Measurements from ENCODE around the gene RHBDL2. TPM values are rescaled to one million over a fixed set of nuclear protein-coding genes. Genes with fewer than 3 reads are reported as not detected.
"Not testable (repeated sequence)": the region's sequence is repeated elsewhere in the genome, so short reads cannot be mapped to it uniquely, and the experiment has no call there.

RHBDL2 gene
- total and polyA plus RNA-seq, 2 of the 13 experiments (the other 11 are each of a cell fraction or from before 2014, with no cell fraction given), result 3.3 to 5.4 TPM

DNA sequence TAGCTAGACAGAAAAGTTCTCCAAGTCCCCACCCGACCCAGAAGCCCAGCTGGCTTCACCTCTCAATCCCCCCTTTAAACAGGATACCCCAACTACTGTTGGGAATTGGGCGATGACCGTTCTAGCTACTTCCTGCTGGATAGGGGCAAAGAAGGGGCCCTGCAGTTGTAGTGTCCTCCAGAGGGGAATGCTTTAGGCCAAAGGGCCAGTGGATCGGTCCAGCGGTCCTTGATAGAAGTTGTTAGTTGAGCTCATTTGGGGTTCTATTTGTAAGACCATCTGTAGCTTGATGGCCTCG, 36.6 kb upstream of the RHBDL2 start:
- TF ChIP-seq, protein P1, sequence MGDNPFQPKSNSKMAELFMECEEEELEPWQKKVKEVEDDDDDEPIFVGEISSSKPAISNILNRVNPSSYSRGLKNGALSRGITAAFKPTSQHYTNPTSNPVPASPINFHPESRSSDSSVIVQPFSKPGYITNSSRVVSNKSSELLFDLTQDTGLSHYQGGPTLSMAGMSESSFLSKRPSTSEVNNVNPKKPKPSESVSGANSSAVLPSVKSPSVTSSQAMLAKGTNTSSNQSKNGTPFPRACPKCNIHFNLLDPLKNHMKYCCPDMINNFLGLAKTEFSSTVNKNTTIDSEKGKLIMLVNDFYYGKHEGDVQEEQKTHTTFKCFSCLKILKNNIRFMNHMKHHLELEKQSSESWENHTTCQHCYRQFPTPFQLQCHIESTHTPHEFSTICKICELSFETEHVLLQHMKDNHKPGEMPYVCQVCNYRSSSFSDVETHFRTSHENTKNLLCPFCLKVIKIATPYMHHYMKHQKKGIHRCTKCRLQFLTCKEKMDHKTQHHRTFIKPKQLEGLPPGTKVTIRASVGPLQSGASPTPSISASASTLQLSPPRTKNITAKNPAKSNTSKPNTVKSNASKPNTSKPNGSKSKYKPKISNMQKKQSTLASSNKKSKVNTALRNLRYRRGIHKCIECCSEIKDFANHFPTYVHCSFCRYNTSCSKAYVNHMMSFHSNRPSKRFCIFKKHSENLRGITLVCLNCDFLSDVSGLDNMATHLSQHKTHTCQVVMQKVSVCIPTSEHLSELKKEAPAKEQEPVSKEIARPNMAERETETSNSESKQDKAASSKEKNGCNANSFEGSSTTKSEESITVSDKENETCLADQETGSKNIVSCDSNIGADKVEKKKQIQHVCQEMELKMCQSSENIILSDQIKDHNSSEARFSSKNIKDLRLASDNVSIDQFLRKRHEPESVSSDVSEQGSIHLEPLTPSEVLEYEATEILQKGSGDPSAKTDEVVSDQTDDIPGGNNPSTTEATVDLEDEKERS (CRISPR knock-in tag; IDR thresholded peaks at IDR 0.05), result peak; percentile 63; the same call in 1 of the 2 replicates
- peak; percentile 39 for TF ChIP-seq CBX1 (IDR thresholded peaks at IDR 0.05; ENCODE audit: low read depth)
- in situ Hi-C loops (cut with HindIII; ENCODE audit: extremely low pct_ligation_motif_present, low pct_unique_long_range_greater_than_20kb); H3K4me1 ChIP-seq (ENCODE audit: insufficient read depth, low read length); H2AFZ ChIP-seq (ENCODE audit: low read length); H3K79me2 ChIP-seq (ENCODE audit: insufficient read depth, low read length); H3K9ac ChIP-seq (ENCODE audit: insufficient read depth, low read depth, low read length); H3K27ac ChIP-seq (ENCODE audit: extremely low read length, insufficient read depth, low read length); BruUV-seq (replicated peaks); POLR2A ChIA-PET; H3K4me3 ChIP-seq (replicated peaks in 1 of 3; ENCODE audit: insufficient read depth in 1 of 3, low read depth in 2 of 3, low read length in 3 of 3); DNase-seq (ENCODE audit: low spot score); H4K20me1 ChIP-seq (ENCODE audit: insufficient read depth, low read length); CTCF ChIA-PET (ENCODE audit: low intra/inter-chr PET ratio, low total read pairs); H3K27me3 ChIP-seq (ENCODE audit: control insufficient read depth in 1 of 2, insufficient read depth in 2 of 2, low read length in 2 of 2); FAIRE-seq; H3K36me3 ChIP-seq (replicated peaks in 1 of 2; ENCODE audit: control insufficient read depth in 1 of 2, insufficient read depth in 2 of 2, low read length in 2 of 2); intact Hi-C loops (cut with micrococcal nuclease; ENCODE audit: unreplicated experiment); H3K4me2 ChIP-seq (ENCODE audit: low read depth, low read length); ATAC-seq: not testable (repeated sequence)
- H3K9me3 ChIP-seq (ENCODE audit: low read length), result peaks cover 12% of the 10 kb centered on the region
- WGBS (ENCODE audit: low lambda C conversion rate), result 99% methylated on average over 5 of the region's 6 CpGs

DNA sequence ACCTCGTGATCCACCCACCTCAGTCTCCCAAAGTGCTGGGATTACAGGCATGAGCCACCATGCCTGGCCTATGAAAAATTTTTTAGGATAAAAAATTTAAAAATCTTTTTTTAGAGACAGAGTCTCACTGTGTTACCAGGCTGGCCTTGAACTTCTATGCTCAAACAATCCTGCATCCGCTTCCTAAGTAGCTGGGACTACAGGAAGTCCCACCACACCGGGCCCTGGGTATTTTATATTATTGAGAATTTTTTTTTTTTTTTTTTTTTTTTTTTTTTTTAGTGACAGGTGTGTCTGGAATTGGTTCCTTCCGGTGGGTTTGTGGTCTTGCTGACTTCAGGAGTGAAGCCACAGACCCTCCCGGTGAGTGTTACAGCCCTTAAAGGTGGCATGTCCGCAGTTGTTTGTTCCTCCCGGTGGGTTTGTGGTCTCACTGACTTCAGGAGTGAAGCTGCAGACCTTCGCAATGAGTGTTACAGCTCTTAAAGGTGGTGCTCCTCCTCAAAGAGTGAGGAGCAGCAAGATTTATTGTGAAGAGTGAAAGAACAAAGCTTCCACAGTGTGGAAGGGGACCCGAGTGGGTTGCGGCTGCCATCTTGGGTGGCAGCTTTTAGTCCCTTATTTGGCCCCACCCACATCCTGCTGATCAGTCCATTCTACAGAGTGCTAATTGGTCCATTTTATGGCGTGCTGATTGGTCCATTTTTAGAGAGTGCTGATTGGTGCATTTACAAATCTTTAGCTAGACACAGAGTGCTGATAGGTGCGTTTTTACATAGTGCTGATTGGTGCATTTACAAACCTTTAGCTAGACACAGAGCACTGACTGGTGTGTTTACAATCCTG, 36.0 kb upstream of the RHBDL2 start:
- H3K36me3 ChIP-seq (replicated peaks in 1 of 2; ENCODE audit: control insufficient read depth in 1 of 2, insufficient read depth in 2 of 2, low read length in 2 of 2); H3K4me3 ChIP-seq (replicated peaks in 1 of 3; ENCODE audit: insufficient read depth in 1 of 3, low read depth in 2 of 3, low read length in 3 of 3); BruUV-seq (replicated peaks); in situ Hi-C loops (cut with HindIII; ENCODE audit: extremely low pct_ligation_motif_present, low pct_unique_long_range_greater_than_20kb); H3K9ac ChIP-seq (ENCODE audit: insufficient read depth, low read depth, low read length); intact Hi-C loops (cut with micrococcal nuclease; ENCODE audit: unreplicated experiment); H3K27ac ChIP-seq (ENCODE audit: extremely low read length, insufficient read depth, low read length); H3K4me2 ChIP-seq (ENCODE audit: low read depth, low read length); ATAC-seq; H3K27me3 ChIP-seq (ENCODE audit: control insufficient read depth in 1 of 2, insufficient read depth in 2 of 2, low read length in 2 of 2); POLR2A ChIA-PET; H4K20me1 ChIP-seq (ENCODE audit: insufficient read depth, low read length); H3K4me1 ChIP-seq (ENCODE audit: insufficient read depth, low read length); DNase-seq (ENCODE audit: low spot score); H2AFZ ChIP-seq (ENCODE audit: low read length); H3K79me2 ChIP-seq (ENCODE audit: insufficient read depth, low read length); CTCF ChIA-PET (ENCODE audit: low intra/inter-chr PET ratio, low total read pairs); FAIRE-seq: not testable (repeated sequence)
- whole genome bisulfite sequencing (ENCODE audit: low lambda C conversion rate), result 92% methylated on average over 12 of the region's 12 CpGs
- H3K9me3 ChIP-seq (ENCODE audit: low read length), result peaks cover 12% of the 10 kb centered on the region
- TF ChIP-seq MAFK (conservative IDR thresholded peaks at IDR 0.05 in 1 of 2, IDR thresholded peaks at IDR 0.05 in 1 of 2; ENCODE audit: low read length in 2 of 2) (peak in 1 of 2 experiments; percentile 30; a peak in 1 of 4 replicates), MAFF (IDR thresholded peaks at IDR 0.05; ENCODE audit: low read depth, low read length) (peak; percentile 31; the same call in 1 of the 2 replicates)
